Measurements from ENCODE around the gene RBMY1J.
"Not testable (repeated sequence)": the region's sequence is repeated elsewhere in the genome, so short reads cannot be mapped to it uniquely, and the experiment has no call there.

RBMY1J gene

DNA sequence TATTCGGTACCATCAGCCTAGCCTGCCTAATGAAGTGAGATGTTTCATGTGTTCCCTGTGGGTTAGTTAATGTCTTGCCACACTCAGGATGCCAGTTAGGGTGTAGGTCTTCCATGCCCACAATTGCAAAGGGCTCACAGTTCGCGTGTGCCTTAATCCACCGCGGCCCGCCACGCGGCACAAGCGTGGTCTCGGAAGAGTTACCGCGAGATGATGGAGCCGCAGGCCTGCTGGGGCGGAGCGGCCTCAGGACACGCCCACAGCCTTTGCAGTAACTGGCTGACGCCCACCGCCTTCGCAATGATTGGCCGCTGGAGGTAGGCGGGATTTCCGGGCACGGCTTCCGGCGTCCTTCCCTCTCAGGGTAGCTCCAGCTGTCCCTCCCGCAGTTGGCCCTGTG, at the start of gene RBMY1J:
TSS of gene RBMY1J (plus strand) at position 301 of the 400 bp plus-strand sequence. CDS start 2,038 bp downstream, outside the sequence.
- H3K9me3 Mint-ChIP-seq; H3K36me3 Mint-ChIP-seq (ENCODE audit: low read depth); H3K27me3 Mint-ChIP-seq; H3K4me3 Mint-ChIP-seq; H3K27ac Mint-ChIP-seq; H3K4me1 Mint-ChIP-seq (ENCODE audit: low read depth): not testable (repeated sequence)

DNA sequence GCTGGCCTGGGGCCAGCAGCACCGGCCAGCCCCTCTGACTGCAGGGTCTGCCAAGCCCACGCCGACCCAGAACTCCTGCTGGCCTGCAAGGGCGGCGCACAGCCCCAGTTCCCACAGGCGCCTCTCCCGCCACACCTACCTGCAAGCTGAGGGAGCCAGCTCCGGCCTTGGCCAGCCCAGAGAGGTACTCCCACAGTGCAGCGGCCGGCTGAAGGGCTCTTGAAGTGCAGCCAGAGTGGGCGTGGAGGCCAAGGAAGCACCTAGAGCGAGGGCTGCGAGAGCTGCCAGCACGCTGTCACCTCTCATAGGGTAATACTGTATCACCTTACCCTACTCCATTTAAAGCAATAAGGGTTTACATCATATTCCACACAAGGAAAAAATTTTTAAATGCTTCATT, 35.8 kb upstream of the RBMY1J start:
- no peak overlapping the region for H3K4me3 Mint-ChIP-seq
- H3K9me3 Mint-ChIP-seq: no peaks in the 10 kb centered on the region
- no peak overlapping the region for H3K27ac Mint-ChIP-seq
- H3K4me1 Mint-ChIP-seq (ENCODE audit: low read depth): no peaks in the 10 kb centered on the region
- H3K27me3 Mint-ChIP-seq: no peaks in the 10 kb centered on the region
- H3K36me3 Mint-ChIP-seq (ENCODE audit: low read depth): no peaks in the 10 kb centered on the region

DNA sequence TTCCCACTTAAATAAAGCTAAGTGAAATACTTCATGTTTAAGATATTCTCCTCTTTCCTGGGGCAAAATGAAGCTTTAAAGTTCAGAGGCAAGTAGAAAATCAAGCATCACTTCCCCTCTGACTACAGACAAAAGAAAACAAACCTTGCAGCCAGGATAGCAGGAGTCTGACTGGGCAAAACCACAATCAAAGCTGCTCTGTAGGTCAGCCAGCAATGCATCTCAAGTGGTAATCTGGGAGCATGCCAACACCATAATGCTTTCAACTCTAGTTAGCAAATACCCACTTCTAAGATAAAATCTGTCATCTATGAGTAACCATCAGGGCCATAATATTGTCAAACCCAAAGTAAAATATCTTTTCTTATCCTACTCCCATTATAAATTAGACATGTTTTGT, 32.6 kb upstream of the RBMY1J start:
- Mint-ChIP-seq H3K27ac (no peak overlapping the region), H3K9me3 (no peaks in the 10 kb centered on the region), H3K27me3 (no peaks in the 10 kb centered on the region), H3K4me1 (ENCODE audit: low read depth) (no peaks in the 10 kb centered on the region), H3K4me3 (no peak overlapping the region), H3K36me3 (ENCODE audit: low read depth) (no peaks in the 10 kb centered on the region)

DNA sequence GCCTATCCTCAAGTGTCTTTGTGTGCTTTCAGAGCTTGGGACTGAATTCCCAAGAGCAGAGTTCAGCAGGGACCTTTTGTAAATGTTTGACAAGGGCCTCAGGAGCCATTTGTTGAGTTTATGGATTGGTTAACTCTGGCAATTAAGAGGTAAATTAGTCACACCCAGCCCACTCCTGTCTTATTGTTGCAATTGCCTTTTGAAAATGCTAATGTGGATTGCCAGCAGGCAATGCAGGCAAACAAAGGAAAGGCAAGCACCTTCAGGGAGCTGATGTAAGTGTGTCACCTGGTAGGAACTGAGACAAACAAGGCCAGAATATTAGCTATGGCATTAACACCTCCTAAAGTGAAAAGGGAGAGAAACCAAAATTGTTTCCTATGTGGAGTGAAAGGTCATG, 29.7 kb upstream of the RBMY1J start:
- Mint-ChIP-seq H3K36me3 (ENCODE audit: low read depth) (no peaks in the 10 kb centered on the region), H3K9me3 (no peaks in the 10 kb centered on the region), H3K27me3 (no peaks in the 10 kb centered on the region), H3K4me1 (ENCODE audit: low read depth) (no peaks in the 10 kb centered on the region), H3K4me3 (no peak overlapping the region), H3K27ac (no peak overlapping the region)

GRCh38 chrY:22444718-22445396, 41.6 kb downstream of the RBMY1J start:
- H3K27me3 Mint-ChIP-seq; H3K9me3 Mint-ChIP-seq; H3K4me1 Mint-ChIP-seq (ENCODE audit: low read depth); H3K27ac Mint-ChIP-seq; H3K36me3 Mint-ChIP-seq (ENCODE audit: low read depth); H3K4me3 Mint-ChIP-seq: not testable (repeated sequence)

DNA sequence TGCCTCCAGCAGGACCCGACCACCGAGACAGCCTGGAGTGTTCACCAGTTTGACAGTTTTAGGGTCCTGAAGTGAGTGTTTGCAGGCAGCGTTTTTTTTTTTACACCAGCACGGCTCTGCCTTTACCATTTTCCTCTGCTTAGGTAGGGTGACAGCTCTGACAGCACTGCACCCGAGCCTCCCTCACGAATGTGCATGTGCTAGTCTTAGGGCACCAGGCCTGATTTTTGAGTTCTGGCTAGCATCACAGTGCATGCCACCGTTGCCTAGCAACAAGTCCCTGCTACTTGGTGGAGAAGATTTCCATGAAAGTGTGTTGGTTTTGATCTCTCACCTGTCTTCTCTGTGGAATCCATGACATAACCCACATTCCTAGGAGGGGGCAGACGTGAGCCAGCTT, 52.3 kb downstream of the RBMY1J start:
- H3K27me3 Mint-ChIP-seq; H3K9me3 Mint-ChIP-seq; H3K36me3 Mint-ChIP-seq (ENCODE audit: low read depth); H3K4me3 Mint-ChIP-seq; H3K4me1 Mint-ChIP-seq (ENCODE audit: low read depth); H3K27ac Mint-ChIP-seq: not testable (repeated sequence)

DNA sequence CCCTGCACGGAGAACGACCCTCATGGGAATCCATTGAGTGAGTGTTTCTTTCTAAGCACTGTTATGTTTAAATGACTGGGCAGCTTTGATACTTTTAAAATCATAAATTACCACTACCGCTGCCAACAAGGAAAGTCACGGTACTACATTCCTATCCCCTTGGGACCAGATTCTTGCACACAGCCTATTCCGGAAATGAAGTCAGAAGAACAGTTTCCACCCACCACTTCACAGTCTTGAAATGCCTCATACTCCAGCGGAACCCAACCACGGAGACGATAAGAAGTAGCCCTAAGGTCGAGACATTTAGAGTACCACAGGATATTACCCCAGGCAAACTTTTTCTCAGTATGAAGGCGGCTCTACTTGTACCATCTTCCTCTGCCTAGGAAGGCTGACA, 58.8 kb downstream of the RBMY1J start:
- not testable (repeated sequence) for H3K9me3 Mint-ChIP-seq; H3K27ac Mint-ChIP-seq; H3K4me3 Mint-ChIP-seq; H3K36me3 Mint-ChIP-seq (ENCODE audit: low read depth); H3K4me1 Mint-ChIP-seq (ENCODE audit: low read depth); H3K27me3 Mint-ChIP-seq

Measured in stimulated activated naive CD8-positive, alpha-beta T cell treated with anti-CD3 and anti-CD28 coated beads, Interleukin-15, Interleukin-2, amounts not matched to agents 100 ng/mL and 50 ng/mL, for 24 hours (primary cell).